GM19099 (cell line): ENCODE data around the gene PPP1R2.
A peak's percentile ranks its signal among the peaks of the same experiment; 100 is the strongest.

Source experiments
- POLR2A ChIP-seq: IDR thresholded peaks from 3 replicates; pipeline ENCODE4 v1.6.1; 2011; ENCODE audit warnings: low read depth; ENCODE audit not compliant: insufficient read length; ENCODE audit errors: extremely low read depth

The PPP1R2 gene

DNA sequence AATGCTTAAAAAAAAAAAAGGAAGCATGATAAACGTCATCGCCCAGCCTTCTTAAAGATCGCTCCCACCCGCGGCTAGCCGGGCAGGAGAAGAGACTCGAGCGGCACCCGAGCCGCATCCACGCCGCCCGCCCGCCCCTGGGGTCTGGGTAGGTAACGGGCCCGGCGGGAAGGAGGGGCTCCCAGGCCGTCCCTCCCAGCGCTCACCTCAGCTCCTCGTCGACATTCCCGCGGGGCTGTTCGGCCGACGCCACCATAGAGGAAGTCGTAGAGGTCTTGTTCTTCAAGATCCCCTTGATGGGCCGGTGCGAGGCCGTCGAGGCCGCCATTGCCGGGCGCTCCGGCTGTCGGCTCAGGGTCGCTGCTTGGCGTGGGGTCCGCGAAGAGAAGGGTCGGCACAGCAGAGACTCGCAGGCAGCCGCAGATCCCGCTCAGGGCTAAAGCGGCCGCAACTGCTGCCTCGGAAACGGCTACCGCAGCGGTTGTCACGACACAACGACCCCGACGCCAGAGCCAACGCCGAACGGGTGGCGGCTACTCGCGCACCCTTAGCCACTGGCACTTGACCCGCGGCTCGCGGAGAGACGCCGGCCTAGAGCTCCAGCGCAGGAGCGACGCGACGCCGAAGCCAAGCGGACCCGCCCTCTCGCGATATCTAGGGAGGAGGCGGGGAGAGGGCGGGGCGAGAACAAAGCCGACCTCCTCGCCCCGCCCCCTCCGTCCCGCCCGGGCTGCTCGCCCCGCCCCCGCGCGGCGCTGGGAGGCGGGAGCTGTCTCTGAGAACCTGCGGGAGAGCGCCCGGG lies at the start of gene PPP1R2:
Gene PPP1R2 (minus strand): TSS at position 628 of the 802 bp plus-strand sequence. CDS start 300 bp downstream, at position 328.
- peak; percentile 98 for TF ChIP-seq POLR2A

DNA sequence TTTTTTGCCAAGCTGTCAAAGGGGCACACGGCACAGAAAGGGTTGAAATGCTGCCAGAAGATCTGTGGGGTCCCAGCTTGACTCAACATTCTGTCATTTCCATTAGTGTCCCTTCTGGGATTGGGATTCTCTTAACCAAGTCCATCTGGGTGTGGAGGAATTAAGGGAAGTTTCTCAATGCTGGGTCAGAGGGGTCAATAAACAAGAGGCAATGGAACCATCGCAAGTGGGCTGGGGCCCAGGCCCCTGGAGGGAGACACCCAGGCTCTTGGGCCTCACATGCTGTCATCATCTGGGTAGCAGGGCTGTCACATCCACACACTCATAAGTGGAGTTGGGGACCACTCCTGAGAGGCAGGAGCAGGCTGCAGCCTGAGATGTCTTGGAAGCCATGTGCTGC lies 48.7 kb upstream of the PPP1R2 start:
- no peak for TF ChIP-seq POLR2A

DNA sequence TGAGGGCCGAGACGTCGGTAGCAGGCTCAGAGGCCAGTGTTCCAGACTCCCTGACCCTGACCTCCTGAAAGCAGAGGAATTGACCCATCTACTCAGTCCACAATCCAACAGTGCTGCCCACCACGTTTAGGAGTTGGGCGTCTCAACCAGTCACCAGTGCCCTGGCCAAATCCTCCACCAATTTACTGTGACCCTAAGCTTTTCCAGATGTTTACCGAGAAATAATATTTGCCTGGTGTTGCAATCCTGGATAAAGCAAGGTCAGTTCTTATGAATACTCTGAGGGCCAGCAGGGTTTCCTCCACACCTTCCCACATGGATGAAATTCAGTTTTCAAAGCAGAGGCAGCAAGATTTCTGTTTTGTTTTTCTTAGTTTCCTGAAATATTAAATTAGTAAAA lies 48.1 kb upstream of the PPP1R2 start:
- no peak for TF ChIP-seq POLR2A

DNA sequence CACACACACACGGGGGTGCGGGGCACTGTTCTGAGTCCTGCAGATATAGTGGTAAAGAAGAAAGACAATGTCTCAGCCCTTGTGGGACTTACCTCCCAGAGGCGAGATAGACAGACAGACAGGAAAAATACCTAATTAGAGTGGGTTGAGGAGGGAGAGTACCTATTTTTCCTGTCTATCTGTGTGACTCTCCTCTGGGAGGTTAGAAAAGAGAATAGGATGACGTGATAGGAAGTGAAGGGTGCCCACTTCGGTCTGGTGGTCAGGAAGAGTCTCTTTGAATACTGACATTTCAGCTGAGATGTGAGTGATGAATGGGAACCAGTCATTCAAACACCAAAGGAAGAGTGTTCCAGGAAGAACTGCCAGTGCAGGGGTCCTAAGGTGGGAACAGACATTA lies 44.7 kb upstream of the PPP1R2 start:
- no peak for TF ChIP-seq POLR2A

DNA sequence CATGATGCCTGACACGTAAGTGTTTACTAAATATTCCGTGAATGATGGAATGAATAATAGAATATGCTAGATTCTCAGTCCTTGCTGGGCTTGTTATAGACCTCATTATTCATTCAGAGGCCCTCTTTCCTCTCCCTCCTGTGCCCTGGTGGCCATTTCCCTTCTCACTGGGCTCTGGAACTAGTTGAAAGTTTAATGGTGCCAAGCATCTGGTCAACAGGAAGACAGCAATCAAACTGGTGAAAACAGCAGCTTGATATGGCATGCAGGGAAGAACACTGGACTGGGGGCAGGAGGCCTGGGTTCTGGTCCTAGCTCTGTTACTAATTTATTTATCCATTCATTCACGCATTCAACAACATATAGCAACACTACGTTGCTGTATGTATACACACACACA lies 44.3 kb upstream of the PPP1R2 start:
- no peak for TF ChIP-seq POLR2A

DNA sequence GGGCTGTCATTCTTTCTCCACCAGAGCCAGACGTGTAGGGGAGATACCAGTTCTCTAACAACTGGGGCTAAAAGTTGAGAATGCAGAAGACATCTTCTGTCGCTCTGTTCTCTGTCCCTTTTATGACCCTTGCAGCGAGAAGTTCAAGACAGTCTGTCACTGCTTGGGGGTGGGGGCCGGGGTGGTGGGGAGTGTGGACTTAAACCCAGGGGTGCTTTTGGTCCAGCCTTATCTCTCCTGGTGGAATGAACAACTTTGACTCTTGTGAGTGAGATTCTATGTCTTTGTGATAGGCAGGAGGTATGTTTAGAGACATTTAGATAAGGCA lies 41.4 kb upstream of the PPP1R2 start:
- TF ChIP-seq POLR2A, result no peak

DNA sequence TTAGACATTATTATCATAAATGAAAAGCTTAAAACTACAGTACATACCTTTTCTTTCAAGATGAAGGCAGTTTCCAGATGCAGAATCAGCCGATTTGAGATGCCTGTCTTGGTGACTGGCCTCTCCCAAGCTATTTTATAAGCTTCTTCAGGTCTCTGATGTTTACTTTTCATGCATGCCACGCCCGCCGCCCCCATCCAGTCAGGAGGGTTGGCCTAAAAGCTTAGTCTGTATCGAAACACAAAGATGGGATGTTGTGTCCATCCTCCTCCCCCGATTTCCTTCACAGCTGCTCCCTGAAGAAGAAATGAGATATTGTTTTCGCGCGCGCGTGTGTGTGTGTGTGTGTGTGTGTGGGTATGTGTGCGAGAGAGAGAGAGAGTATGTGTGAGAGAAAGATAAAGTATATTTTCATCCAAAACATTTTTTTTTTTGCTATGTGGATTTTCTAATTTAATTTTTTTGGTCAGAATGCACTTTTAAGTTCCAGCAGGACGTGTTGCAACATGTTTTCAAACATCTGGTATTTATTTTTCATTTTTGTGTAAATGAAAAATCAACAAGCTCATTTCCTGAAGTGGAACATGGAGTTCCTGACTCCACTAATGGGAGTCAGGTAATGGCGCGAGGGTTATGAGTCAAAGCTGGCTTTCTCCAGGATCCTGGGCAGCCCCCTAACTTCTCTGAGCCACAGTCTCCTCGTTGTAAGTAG lies 40.9 kb upstream of the PPP1R2 start, which contains the start of gene APOD:
Gene APOD (minus strand): TSS at position 110 of the 712 bp plus-strand sequence. CDS start 4,479 bp downstream, outside the sequence.
- no peak for TF ChIP-seq POLR2A

DNA sequence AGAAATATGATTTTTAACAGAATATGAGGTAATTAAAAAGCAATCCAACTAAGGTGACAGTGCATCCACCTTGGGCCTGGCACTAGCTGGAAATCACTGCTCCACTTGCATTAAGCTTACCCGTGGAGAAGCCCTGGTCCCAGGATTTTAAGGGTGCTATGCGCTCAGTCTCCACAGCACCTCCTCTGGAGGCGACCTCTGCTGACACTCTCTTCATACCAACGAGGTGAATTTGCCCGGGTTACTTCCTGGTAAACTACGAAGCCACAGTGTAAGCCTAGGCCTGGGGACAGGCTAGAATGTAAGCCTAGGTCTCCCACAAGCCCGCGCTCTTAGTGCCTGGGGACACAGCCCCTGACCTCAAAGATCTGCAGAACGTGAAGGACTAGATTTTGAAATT lies 39.8 kb upstream of the PPP1R2 start:
- TF ChIP-seq POLR2A, result no peak

DNA sequence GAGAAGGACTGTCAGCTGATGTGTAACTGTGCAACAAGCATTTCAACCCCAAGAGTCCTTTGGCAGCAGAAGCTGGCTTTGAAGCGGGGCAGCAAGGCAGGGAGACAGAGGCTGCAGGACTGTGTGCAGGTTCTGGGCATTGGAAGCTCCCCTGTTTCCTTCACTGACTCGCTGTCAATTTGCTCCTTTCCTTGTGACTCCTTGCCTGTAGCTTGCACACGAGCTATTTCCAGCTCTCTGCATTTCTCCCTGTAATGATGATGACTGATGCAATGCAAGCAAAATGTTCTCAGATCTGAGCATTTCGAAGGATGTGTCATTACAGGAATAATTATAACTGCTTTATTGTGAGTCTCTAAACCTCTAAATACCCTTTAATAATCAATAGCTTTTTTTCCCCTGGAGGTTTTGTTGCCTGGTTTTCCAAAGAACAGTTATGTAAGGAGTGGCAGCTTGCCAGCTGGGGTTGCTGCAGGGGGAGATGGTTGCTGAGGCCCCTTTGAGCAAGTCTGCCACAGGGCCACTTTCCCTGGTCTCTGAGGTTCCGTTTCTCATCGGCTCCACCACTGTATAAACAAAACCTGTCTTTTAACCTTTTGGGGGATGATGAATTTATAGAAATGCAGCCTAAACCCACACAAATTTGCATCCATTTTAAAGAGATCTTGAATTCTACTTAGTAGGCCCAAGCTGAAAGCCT lies 37.8 kb upstream of the PPP1R2 start:
- no peak for TF ChIP-seq POLR2A

DNA sequence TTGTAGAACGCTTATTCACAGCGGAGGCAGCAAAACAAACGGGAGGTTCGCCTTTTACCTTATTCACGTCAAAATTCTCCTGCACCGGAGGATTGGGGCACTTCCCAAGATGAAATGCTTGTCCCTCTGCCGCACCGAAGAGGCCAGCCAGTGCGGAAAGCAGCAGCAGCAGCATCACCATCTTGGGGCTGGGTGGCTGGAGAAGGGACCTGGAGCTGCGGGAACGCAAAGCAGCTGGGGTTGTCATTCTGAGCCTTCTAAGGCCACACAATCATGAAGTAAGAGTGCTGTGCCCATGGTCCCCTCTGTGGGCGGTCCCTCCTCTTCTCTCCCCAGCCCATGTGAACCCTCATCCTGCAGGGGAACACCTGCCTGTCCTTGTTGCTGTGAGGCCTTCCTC lies 36.2 kb upstream of the PPP1R2 start:
- no peak for TF ChIP-seq POLR2A

DNA sequence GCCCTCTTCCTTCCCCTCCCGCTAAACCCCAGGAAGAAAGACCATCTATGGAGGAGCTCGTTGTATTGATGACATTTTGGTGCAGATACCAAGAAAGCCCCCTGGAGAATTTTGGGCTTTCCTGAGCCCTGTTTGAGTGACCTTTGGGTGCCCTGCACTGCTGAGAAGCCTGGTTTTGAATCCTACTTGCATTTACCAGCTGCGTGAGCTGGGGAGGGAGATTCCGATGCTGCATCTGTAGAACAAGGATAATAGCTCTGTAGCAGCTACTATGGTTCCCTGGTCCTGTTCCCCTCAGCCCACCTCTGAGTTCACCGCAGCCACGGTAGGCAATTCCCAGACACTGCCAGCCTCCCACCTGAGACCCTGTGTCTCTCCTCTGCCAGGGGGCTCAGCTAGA lies 35.4 kb upstream of the PPP1R2 start:
- TF ChIP-seq POLR2A, result no peak

DNA sequence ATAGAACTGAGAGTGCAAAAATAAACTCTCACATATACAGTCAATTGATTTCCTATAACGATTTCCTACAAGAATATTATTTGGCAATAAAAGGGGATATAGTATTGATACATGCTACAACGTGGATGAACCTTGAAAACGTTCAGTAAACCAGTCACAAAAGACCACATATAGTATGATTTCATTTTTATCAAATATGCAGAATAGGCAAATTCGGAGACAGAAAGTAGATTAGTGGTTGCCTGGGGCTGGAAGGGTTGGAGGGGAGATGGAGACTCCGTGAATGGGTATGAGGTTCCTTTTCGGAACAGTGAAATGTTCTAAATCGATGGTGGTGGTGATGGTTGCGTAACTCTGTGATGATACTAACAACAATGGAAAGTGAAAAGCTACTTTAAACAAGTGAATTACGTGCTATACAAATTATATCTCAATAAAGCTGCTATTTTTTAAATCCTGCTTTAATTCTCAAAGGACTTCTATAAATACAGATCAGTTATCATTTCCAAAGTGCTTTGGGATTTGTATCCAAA lies 34.6 kb upstream of the PPP1R2 start:
- no peak for TF ChIP-seq POLR2A

DNA sequence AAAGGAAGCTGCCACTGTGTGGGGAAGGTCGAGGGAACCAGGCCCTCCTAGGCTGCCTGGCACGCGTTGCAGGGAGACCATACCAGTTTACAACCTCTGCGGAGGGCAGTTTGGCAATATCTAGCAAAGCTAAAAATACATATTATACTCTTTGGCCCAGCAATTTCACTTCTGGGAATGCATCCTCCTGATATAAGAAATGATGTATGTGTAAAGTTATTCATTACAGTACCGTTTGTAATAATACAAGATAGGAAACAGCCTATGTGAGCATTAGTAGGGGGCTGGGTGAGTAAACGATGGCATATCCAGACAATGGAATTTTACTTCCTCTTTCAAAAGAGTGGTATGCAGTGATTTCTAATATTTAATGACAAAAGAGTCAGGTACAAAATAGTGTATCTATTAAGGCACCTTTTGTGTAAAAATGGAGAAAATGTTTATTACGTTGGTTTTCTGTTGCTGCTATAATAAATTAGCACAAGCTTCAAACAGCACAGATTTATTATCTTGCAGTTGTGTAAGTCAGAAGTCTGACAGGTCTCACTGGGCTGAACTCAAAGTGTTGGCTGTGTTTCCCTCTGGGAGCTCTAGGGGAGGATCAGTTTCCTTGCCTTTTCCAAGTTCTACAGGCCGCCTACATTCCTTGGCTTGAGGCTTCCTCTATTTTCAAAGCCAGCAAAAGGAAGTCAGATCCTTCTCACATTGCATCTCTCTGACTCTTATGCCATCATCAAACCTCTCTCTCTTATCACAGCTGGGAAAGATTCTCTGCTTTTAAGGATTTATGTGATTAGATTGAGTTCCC lies 31.6 kb upstream of the PPP1R2 start:
- no peak for TF ChIP-seq POLR2A

DNA sequence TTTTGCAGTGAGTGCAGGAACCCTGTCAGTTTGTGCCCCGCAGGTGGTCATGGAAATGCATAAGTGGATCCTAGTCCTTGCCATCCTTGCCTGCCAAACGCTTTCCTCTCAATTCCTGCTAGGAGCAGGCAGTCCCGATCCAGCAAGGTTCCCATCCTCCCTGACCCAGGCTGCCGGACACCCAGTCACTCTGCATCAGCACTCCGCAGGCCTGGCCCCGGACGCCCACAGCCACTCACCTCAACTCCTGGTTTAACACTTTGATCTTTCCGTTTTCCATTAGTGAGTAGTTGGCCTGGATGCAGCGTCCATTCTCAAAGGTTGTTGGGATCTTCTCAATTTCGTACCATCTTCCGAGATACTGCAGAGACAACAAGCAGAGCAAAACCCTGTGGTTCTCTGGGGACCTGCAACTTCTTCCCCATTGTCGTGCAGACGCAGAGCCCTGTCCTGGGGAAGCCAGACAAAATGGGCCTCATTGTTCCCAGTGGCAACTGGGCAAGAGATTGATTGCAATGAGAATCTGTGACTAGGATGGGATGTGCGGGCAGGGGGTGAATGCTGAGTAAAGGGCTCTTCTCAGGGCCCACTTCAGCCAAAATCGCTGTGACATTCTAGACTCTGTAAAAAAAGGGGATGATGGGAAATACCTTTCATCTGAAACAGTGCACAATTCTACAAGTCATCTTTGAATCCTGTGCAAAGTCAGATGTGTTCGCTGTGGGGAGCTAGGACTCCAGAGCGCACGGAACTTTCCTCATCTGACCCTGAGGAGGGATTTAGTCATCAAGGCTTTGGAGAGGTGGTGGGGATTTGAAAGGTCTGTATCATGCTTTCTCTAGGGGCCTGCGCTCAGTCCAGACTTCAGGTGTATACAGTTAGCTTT lies 30.7 kb upstream of the PPP1R2 start:
- TF ChIP-seq POLR2A, result no peak
